IMR-90 (cell line): Measurements from ENCODE around the gene PRAMEF13. TPM values are rescaled to one million over a fixed set of nuclear protein-coding genes. Genes with fewer than 3 reads are reported as not detected.
"Not testable (repeated sequence)": the region's sequence is repeated elsewhere in the genome, so short reads cannot be mapped to it uniquely, and the experiment has no call there.

Experiments used
- ATAC-seq: fragments of 200-7000 bp; cut with Tn5 transposase; 2 replicates; pipeline ENCODE4 v1.9.1; 2020; ENCODE audit warnings: low read depth, mild to moderate bottlenecking, moderate library complexity
- BruUV-seq: library from RNA; stranded (reverse); fragments of 400-500 nt; replicated peaks from 2 replicates; lab custom pipeline; 2021; lab: Mats Ljungman, UMichigan
- CTCF ChIA-PET: fragments of 300-600 bp; formaldehyde crosslinking; extraction: SDS; loops from one replicate; lab custom pipeline; 2021; ENCODE audit warnings: antibody characterized with exemption; lab: Yijun Ruan, JAX
- POLR2A ChIA-PET: fragments of 300-600 bp; sonication (Branson Sonifier 250); formaldehyde crosslinking; loops from one replicate; lab custom pipeline; 2022; ENCODE audit warnings: antibody characterized with exemption; ENCODE audit not compliant: unreplicated experiment; lab: Charles Lee
- DNase-seq: peaks from one replicate; pipeline ENCODE4 v3.0.0; 2013
- H2AFZ ChIP-seq: replicated peaks from 2 replicates; pipeline ENCODE3; 2013; ENCODE audit warnings: low read length, mild to moderate bottlenecking; ENCODE audit not compliant: poor library complexity
- H2AK5ac ChIP-seq: 2 replicates; pipeline ENCODE4 v1.6.1; 2013; ENCODE audit warnings: low read depth, low read length, inconsistent platforms
- H2AK9ac ChIP-seq: replicated peaks from 2 replicates; pipeline ENCODE3; 2013; ENCODE audit warnings: mild to moderate bottlenecking, low read depth, low read length, moderate library complexity; ENCODE audit not compliant: poor library complexity
- H2BK120ac ChIP-seq: 2 replicates; pipeline ENCODE4 v1.6.1; 2013; ENCODE audit warnings: low read depth, low read length, inconsistent platforms
- H2BK15ac ChIP-seq: 3 replicates; pipeline ENCODE4 v1.6.1; 2013; ENCODE audit warnings: low read depth, low read length, inconsistent platforms
- H2BK20ac ChIP-seq: 2 replicates; pipeline ENCODE4 v1.6.1; 2013; ENCODE audit warnings: low read depth, mild to moderate bottlenecking, inconsistent platforms, low read length, moderate library complexity
- H2BK5ac ChIP-seq: 2 replicates; pipeline ENCODE4 v1.6.1; 2013; ENCODE audit warnings: mild to moderate bottlenecking, low read depth, low read length, inconsistent platforms; ENCODE audit not compliant: poor library complexity, severe bottlenecking
- H3K14ac ChIP-seq: replicated peaks from 2 replicates; pipeline ENCODE4 v1.6.1; 2013; ENCODE audit warnings: low read depth, low read length, inconsistent platforms
- H3K18ac ChIP-seq: 2 replicates; pipeline ENCODE4 v1.6.1; 2013; ENCODE audit warnings: low read depth, low read length, control low read depth
- H3K23ac ChIP-seq: 2 replicates; pipeline ENCODE4 v1.6.1; 2013; ENCODE audit warnings: low read depth, low read length, inconsistent platforms
- H3K27ac ChIP-seq: 2 replicates; pipeline ENCODE4 v1.5.1; 2013; ENCODE audit warnings: mild to moderate bottlenecking, control low read depth, low read length; ENCODE audit not compliant: insufficient read depth
- H3K27me3 ChIP-seq: 2 replicates; pipeline ENCODE4 v1.6.1; 2013; ENCODE audit warnings: low read length; ENCODE audit not compliant: control insufficient read depth, insufficient read depth
- H3K36me3 ChIP-seq: 2 replicates; pipeline ENCODE4 v1.6.1; 2013; ENCODE audit warnings: low read length, mixed read lengths; ENCODE audit not compliant: control insufficient read depth, insufficient read depth
- H3K4ac ChIP-seq: 2 replicates; pipeline ENCODE4 v1.6.1; 2013; ENCODE audit warnings: low read depth, low read length, inconsistent platforms
- H3K4me1 ChIP-seq: 2 replicates; pipeline ENCODE4 v1.6.1; 2013; ENCODE audit warnings: low read length, mixed read lengths; ENCODE audit not compliant: control insufficient read depth, insufficient read depth
- H3K4me2 ChIP-seq: 2 replicates; pipeline ENCODE4 v1.6.1; 2013; ENCODE audit warnings: low read depth, mild to moderate bottlenecking, control low read depth, low read length, moderate library complexity
- H3K4me3 ChIP-seq: 2 replicates; pipeline ENCODE4 v1.5.1; 2013; ENCODE audit warnings: low read depth, mild to moderate bottlenecking, control low read depth, low read length, moderate library complexity; ENCODE audit not compliant: insufficient read depth
- H3K56ac ChIP-seq: 2 replicates; pipeline ENCODE4 v1.6.1; 2013; ENCODE audit warnings: low read length, inconsistent platforms; ENCODE audit not compliant: insufficient read depth; ENCODE audit errors: extremely low read depth
- H3K79me1 ChIP-seq, 2 experiments: 2 replicates each; pipeline ENCODE4 v1.6.1; 2013; ENCODE audit warnings: low read length in 2 of 2, inconsistent platforms in 1 of 2, low read depth in 1 of 2
- H3K9ac ChIP-seq: 2 replicates; pipeline ENCODE4 v1.6.1; 2013; ENCODE audit warnings: low read depth, low read length, control low read depth
- H3K9me1 ChIP-seq: 2 replicates; pipeline ENCODE4 v1.6.1; 2013; ENCODE audit warnings: low read length, inconsistent platforms; ENCODE audit not compliant: insufficient read depth
- H3K9me3 ChIP-seq: 2 replicates; pipeline ENCODE4 v1.6.1; 2013; ENCODE audit warnings: low read length; ENCODE audit not compliant: control insufficient read depth, insufficient read depth
- H4K20me1 ChIP-seq: 2 replicates; pipeline ENCODE4 v1.6.1; 2013; ENCODE audit warnings: low read length, inconsistent platforms; ENCODE audit not compliant: insufficient read depth
- H4K5ac ChIP-seq: 2 replicates; pipeline ENCODE4 v1.6.1; 2013; ENCODE audit warnings: mild to moderate bottlenecking, low read depth, low read length, control low read depth
- H4K8ac ChIP-seq, 2 experiments: 2 replicates each; pipeline ENCODE4 v1.6.1; 2013; ENCODE audit warnings: low read depth in 2 of 2, low read length in 2 of 2, control low read depth in 1 of 2, inconsistent platforms in 1 of 2
- H4K91ac ChIP-seq: 2 replicates; pipeline ENCODE4 v1.6.1; 2013; ENCODE audit warnings: low read depth, low read length, inconsistent platforms; ENCODE audit not compliant: insufficient read depth
- WGBS, 2 experiments: methylation state at CpG; one replicate each; pipeline versions ENCODE4 v1.1.5 to v1.1.7; 2013; ENCODE audit warnings: missing lambda C conversion rate in 2 of 2; ENCODE audit not compliant: insufficient read length in 1 of 2; ENCODE audit errors: extremely low coverage in 2 of 2; 5-methylcytosine and 5-hydroxymethylcytosine counted together
- dilution Hi-C: fragments of 300-500 bp; cut with HindIII; formaldehyde crosslinking; loops from one replicate; pipeline ENCODE4 v1.14.3; 2018; ENCODE audit warnings: low sequenced_read_pairs; ENCODE audit not compliant: unreplicated experiment
- in situ Hi-C: fragments of 300-500 bp; cut with MboI; formaldehyde crosslinking; loops from 3 replicates; pipeline ENCODE4 v1.14.3; 2019; ENCODE audit warnings: low sequenced_read_pairs, inconsistent platforms, mixed read lengths
- intact Hi-C: fragments of 100-400 bp; cut with micrococcal nuclease; formaldehyde crosslinking; loops from 2 replicates; pipeline ENCODE4 v1.10.0; 2022
- polyA plus RNA-seq, 3 experiments: library from polyadenylated mRNA; depleted of rRNA; stranded (reverse); fragments of >200 nt; gene quantifications; 2 replicates each; pipeline ENCODE4 v1.2.3, GENCODE V29; 2012; ENCODE audit warnings: low replicate concordance in 1 of 3
- total RNA-seq: library from RNA; depleted of rRNA; stranded (reverse); fragments of >200 nt; gene quantifications from 2 replicates; pipeline ENCODE4 v1.2.3, GENCODE V29; 2012

The PRAMEF13 gene
- total and polyA plus RNA-seq, 2 of the 4 experiments (the other 2 are of a cell fraction): not detected

GRCh38 chr1:13225675-13226204 lies 24.5 kb upstream of the PRAMEF13 start, which contains the start of gene PRAMEF18:
PRAMEF18 (minus strand) TSS chr1:13226154; CDS start chr1:13226106, 48 bp downstream.
- CTCF ChIA-PET, H2BK120ac ChIP-seq, H3K9ac ChIP-seq, H3K4me2 ChIP-seq, H3K27me3 ChIP-seq, BruUV-seq, H2BK5ac ChIP-seq, H3K14ac ChIP-seq, H3K9me1 ChIP-seq, intact Hi-C loops, H4K91ac ChIP-seq, dilution Hi-C loops, H3K4ac ChIP-seq, H2AFZ ChIP-seq, H3K4me1 ChIP-seq, H3K79me1 ChIP-seq, H4K8ac ChIP-seq, H4K5ac ChIP-seq, H2AK5ac ChIP-seq, H4K20me1 ChIP-seq, H2AK9ac ChIP-seq, H3K36me3 ChIP-seq, H3K27ac ChIP-seq, H3K23ac ChIP-seq, H3K56ac ChIP-seq, H3K18ac ChIP-seq, POLR2A ChIA-PET, in situ Hi-C loops, H2BK20ac ChIP-seq, H3K4me3 ChIP-seq, ATAC-seq, DNase-seq, H2BK15ac ChIP-seq: not testable (repeated sequence)
- H3K9me3 ChIP-seq: peaks cover 12% of the 10 kb centered on the region; the same call in 1 of the 2 replicates
- WGBS, 2 experiments: 20% methylated on average over 1 of the region's 9 CpGs; no CpG with 5 or more reads in 1 of the 2 experiments
